ENCODE results near the gene OR3A2. TPM values are rescaled to one million over a fixed set of nuclear protein-coding genes. Genes with fewer than 3 reads are reported as not detected.
"Not testable (repeated sequence)": the region's sequence is repeated elsewhere in the genome, so short reads cannot be mapped to it uniquely, and the experiment has no call there.

OR3A2 gene
- total RNA-seq, 1 donor from 2014 or later, result not detected

GRCh38 chr17:3381957-3382356 lies 4.2 kb downstream of the OR3A2 start:
- no peak for DNase-seq (ENCODE audit: low read depth)
- no peaks in the 10 kb centered on the region for H3K27me3 ChIP-seq (ENCODE audit: control insufficient read depth, insufficient read depth, low read length)
- no peak for FAIRE-seq
- H3K4me3 ChIP-seq (ENCODE audit: low read depth, low read length), result no peak overlapping the region
- TF ChIP-seq CTCF (IDR thresholded peaks at IDR 0.05; ENCODE audit: insufficient read depth, low read length, severe bottlenecking), result no peak
- H3K36me3 ChIP-seq (ENCODE audit: control insufficient read depth, insufficient read depth, low read length), result no peaks in the 10 kb centered on the region

- FAIRE-seq (no peak), DNase-seq (ENCODE audit: low read depth) (no peak)
- no peak for TF ChIP-seq CTCF (IDR thresholded peaks at IDR 0.05; ENCODE audit: insufficient read depth, low read length, severe bottlenecking)
- Histone ChIP-seq H3K4me3 (ENCODE audit: low read depth, low read length) (no peak overlapping the region), H3K27me3 (ENCODE audit: control insufficient read depth, insufficient read depth, low read length) (no peaks in the 10 kb centered on the region), H3K36me3 (ENCODE audit: control insufficient read depth, insufficient read depth, low read length) (no peaks in the 10 kb centered on the region)
Measured at GRCh38 chr17:3378321-3378720, 7.8 kb downstream of the OR3A2 start.

- DNase-seq (ENCODE audit: low read depth); H3K27me3 ChIP-seq (ENCODE audit: control insufficient read depth, insufficient read depth, low read length); H3K36me3 ChIP-seq (ENCODE audit: control insufficient read depth, insufficient read depth, low read length); FAIRE-seq; H3K4me3 ChIP-seq (ENCODE audit: low read depth, low read length): not testable (repeated sequence)
Measured at GRCh38 chr17:3371167-3371566, 14.9 kb downstream of the OR3A2 start.

DNA sequence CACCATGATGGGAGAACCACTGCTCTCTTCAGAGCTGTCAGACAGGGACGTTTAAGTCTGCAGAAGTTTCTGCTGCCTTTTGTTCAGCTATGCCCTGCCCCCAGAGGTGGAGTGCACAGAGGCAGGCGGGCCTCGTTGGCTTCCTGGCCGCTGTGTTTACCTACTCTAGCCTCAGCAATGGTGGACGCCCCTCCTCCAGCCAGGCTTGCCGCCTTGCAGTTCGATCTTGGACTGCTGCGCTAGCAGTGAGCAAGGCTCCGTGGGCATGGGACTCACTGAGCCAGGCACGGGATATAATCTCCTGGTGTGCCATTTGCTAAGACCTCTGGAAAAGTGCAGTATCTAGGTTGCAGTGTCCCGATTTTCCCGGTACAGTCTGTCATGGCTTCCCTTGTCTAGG lies 43.3 kb downstream of the OR3A2 start:
- not testable (repeated sequence) for H3K36me3 ChIP-seq (ENCODE audit: control insufficient read depth, insufficient read depth, low read length); FAIRE-seq; DNase-seq (ENCODE audit: low read depth); H3K27me3 ChIP-seq (ENCODE audit: control insufficient read depth, insufficient read depth, low read length); H3K4me3 ChIP-seq (ENCODE audit: low read depth, low read length)

- no peaks in the 10 kb centered on the region for H3K27me3 ChIP-seq (ENCODE audit: control insufficient read depth, insufficient read depth, low read length)
- FAIRE-seq (no peak), DNase-seq (ENCODE audit: low read depth) (peak; percentile 29)
- no peak overlapping the region for H3K4me3 ChIP-seq (ENCODE audit: low read depth, low read length)
- H3K36me3 ChIP-seq (ENCODE audit: control insufficient read depth, insufficient read depth, low read length), result no peaks in the 10 kb centered on the region
- TF ChIP-seq CTCF (IDR thresholded peaks at IDR 0.05; ENCODE audit: insufficient read depth, low read length, severe bottlenecking), result peak; percentile 15
Measured at GRCh38 chr17:3335876-3336275, 50.2 kb downstream of the OR3A2 start.

GRCh38 chr17:3318336-3318735 lies 67.8 kb downstream of the OR3A2 start:
- peak; percentile 83 for FAIRE-seq
- no peak for TF ChIP-seq CTCF (IDR thresholded peaks at IDR 0.05; ENCODE audit: insufficient read depth, low read length, severe bottlenecking)
- DNase-seq (ENCODE audit: low read depth), result peak; percentile 82

DNA sequence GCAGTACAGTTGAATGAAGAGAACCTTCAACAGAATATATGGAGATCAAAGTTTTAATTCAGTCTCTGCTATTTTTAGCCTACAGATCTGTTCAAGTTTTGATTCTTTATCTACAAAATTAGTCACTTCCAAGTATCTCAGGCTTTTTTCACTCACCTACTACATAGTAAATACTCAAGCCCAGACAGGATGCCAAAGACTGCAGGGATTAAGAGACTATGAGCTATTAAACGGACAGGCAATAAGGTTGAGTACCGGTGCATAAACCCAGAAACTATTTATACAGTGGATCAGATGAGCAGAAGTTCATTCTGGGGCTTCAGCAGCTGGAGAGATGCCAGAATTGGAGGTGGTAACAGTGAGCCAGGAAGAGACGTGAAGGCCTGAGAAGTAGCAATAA lies 69.3 kb downstream of the OR3A2 start:
- no peak for FAIRE-seq
- Histone ChIP-seq H3K4me3 (ENCODE audit: low read depth, low read length) (no peak overlapping the region), H3K36me3 (ENCODE audit: control insufficient read depth, insufficient read depth, low read length) (no peaks in the 10 kb centered on the region), H3K27me3 (ENCODE audit: control insufficient read depth, insufficient read depth, low read length) (no peaks in the 10 kb centered on the region)
- peak; percentile 58 for DNase-seq (ENCODE audit: low read depth)
- no peak for TF ChIP-seq CTCF (IDR thresholded peaks at IDR 0.05; ENCODE audit: insufficient read depth, low read length, severe bottlenecking)

More at GRCh38 chr17:3318336-3318735, 67.8 kb downstream of the OR3A2 start:
- no peaks in the 10 kb centered on the region for H3K27me3 ChIP-seq (ENCODE audit: control insufficient read depth, insufficient read depth, low read length)
- H3K4me3 ChIP-seq (ENCODE audit: low read depth, low read length), result no peak overlapping the region
- no peaks in the 10 kb centered on the region for H3K36me3 ChIP-seq (ENCODE audit: control insufficient read depth, insufficient read depth, low read length)
